Prostate gland (tissue), 2 donors: ENCODE results near the gene TSPAN14. TPM values are rescaled to one million over a fixed set of nuclear protein-coding genes. Genes with fewer than 3 reads are reported as not detected.

Source experiments
- DNase-seq: peaks from one replicate; pipeline ENCODE4 v3.0.0-alpha.2; 2019; ENCODE audit warnings: low spot score
- H3K27ac ChIP-seq, 2 donors: fragments of 200-600 bp; sonication (generic); 2 replicates each; pipeline ENCODE4 v1.5.1; 2017 to 2019
- H3K27me3 ChIP-seq: fragments of 200-600 bp; sonication (generic); replicated peaks from 2 replicates; pipeline ENCODE4 v1.5.1; 2019; ENCODE audit not compliant: insufficient read depth
- H3K36me3 ChIP-seq, 2 donors: fragments of 200-600 bp; sonication (generic); 1 replicate in 1 of 2; 2 replicates in 1 of 2; pipeline versions ENCODE4 v1.5.1 to v1.8.1; 2017 to 2019
- H3K4me1 ChIP-seq: fragments of 200-600 bp; sonication (generic); replicated peaks from 2 replicates; pipeline ENCODE4 v1.5.1; 2019
- H3K4me3 ChIP-seq, 2 donors: fragments of 200-600 bp; sonication (generic); 2 replicates each; pipeline ENCODE4 v1.5.1; 2017 to 2019
- H3K9me3 ChIP-seq: fragments of 200-600 bp; sonication (generic); 2 replicates; pipeline ENCODE4 v1.5.1; 2017
- POLR2A ChIP-seq: fragments of 450-650 bp; IDR thresholded peaks from one replicate; pipeline ENCODE4 v1.6.1; 2016; ENCODE audit warnings: antibody characterized with exemption, mild to moderate bottlenecking
- POLR2AphosphoS5 ChIP-seq: sonication (generic); formaldehyde crosslinking; IDR thresholded peaks from one replicate; pipeline ENCODE4 v1.6.1; 2017; ENCODE audit warnings: antibody characterized with exemption
- WGBS: methylation state at CpG from one replicate; pipeline ENCODE4 v1.1.5; 2018; 5-methylcytosine and 5-hydroxymethylcytosine counted together
- intact Hi-C: fragments of 100-400 bp; cut with DNase I; formaldehyde crosslinking; loops from one replicate; pipeline ENCODE4 v1.14.2; 2022
- total RNA-seq, 2 donors: library from RNA; depleted of rRNA; stranded (reverse); fragments of >200 nt; gene quantifications; one replicate each; pipeline ENCODE4 v1.1.0, GENCODE V29; 2016
- TF ChIP-seq, protein P1 (sequence below), 4 experiments: fragments of 200-600 bp in 2 of 4; fragments of 450-650 bp in 2 of 4; sonication (generic) in 2 of 4; IDR thresholded peaks; 1 replicate in 3 of 4; 2 replicates in 1 of 4; pipeline ENCODE4 v1.5.1; 2016 to 2019; ENCODE audit warnings: antibody characterized with exemption in 4 of 4, mild to moderate bottlenecking in 2 of 4, moderate library complexity in 2 of 4

Gene TSPAN14
- total RNA-seq, 2 donors from 2014 or later, result 69.8 to 103 TPM

DNA sequence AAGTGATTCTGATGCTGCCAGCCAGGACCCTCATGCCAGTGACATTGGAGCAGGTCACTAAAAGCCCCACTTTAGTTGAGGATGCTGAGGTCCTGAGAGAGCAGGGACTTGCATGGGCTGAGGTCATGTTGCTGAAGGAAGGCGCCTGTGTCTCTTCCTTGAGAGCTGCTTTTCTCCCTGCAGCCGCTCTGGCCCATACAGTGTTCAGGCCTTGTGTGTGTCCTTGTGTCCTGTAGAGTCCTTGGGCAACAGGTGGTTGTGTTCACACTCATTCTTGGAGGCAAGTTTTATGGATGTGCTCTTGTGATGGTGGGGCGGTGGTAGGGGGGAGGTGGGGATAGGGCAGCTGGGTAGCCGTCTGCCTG is 33.3 kb downstream of the TSPAN14 start:
- no peak for TF ChIP-seq POLR2AphosphoS5
- no peak for TF ChIP-seq POLR2A
- TF ChIP-seq, protein P1, sequence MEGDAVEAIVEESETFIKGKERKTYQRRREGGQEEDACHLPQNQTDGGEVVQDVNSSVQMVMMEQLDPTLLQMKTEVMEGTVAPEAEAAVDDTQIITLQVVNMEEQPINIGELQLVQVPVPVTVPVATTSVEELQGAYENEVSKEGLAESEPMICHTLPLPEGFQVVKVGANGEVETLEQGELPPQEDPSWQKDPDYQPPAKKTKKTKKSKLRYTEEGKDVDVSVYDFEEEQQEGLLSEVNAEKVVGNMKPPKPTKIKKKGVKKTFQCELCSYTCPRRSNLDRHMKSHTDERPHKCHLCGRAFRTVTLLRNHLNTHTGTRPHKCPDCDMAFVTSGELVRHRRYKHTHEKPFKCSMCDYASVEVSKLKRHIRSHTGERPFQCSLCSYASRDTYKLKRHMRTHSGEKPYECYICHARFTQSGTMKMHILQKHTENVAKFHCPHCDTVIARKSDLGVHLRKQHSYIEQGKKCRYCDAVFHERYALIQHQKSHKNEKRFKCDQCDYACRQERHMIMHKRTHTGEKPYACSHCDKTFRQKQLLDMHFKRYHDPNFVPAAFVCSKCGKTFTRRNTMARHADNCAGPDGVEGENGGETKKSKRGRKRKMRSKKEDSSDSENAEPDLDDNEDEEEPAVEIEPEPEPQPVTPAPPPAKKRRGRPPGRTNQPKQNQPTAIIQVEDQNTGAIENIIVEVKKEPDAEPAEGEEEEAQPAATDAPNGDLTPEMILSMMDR (IDR thresholded peaks at IDR 0.05), result no peak
- no peak overlapping the region for H3K4me3 ChIP-seq
- DNase-seq, result no peak
- peaks cover 0 to 3% of the 10 kb centered on the region in 2 donors for H3K36me3 ChIP-seq
- no peaks in the 10 kb centered on the region for H3K27me3 ChIP-seq
- intact Hi-C loops, result no loop called here
- WGBS, result 83% methylated on average over 4 of the region's 4 CpGs
- no peak overlapping the region for H3K27ac ChIP-seq
- no peaks in the 10 kb centered on the region for H3K9me3 ChIP-seq
- no peaks in the 10 kb centered on the region for H3K4me1 ChIP-seq

DNA sequence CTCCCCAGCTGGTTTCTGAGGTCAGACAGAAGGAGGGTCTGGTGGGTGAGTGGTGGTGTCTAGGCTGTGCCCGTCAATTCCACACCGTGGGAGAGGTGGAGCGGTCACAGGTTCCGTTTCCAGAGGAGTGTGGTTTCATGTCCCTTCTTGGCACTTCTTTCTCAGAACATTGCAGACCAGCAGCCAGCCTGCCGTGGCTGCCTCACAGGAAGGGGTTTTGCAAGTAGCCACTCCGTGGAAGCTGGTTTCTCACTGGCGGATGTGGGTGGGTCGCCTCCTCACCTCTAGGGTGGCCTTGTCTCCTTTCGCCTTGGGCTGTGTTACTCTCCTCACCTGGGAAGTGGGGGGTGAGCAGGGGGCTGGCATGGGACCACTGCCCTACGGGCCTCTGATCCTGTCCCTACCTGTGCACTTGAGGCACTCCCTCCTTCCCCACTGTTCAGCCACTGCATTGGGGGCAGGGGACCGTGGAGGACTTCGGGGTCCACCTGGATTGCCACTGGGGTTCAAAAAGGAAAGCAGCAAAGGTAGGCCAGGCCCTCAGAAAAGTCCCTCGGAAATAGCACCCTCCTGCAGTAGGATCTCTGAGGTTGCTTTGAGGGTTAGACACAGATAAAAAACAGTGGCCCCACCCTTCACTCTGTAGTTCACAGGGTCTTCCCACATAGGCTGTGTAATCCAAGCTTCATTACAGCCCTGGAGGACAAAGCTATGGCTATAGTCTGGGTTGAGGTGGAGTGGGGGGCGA is 33.9 kb downstream of the TSPAN14 start:
- DNase-seq, result no peak
- Histone ChIP-seq H3K9me3 (no peaks in the 10 kb centered on the region), H3K4me1 (no peaks in the 10 kb centered on the region), H3K27ac (no peak overlapping the region), H3K4me3 (no peak overlapping the region), H3K27me3 (no peaks in the 10 kb centered on the region), H3K36me3 (peaks cover 0 to 3% of the 10 kb centered on the region in 2 donors)
- TF ChIP-seq POLR2A (no peak), POLR2AphosphoS5 (no peak)
- TF ChIP-seq, protein P1 (IDR thresholded peaks at IDR 0.05), result no peak
- intact Hi-C loops, result no loop called here
- WGBS, result 75% methylated on average over 14 of the region's 14 CpGs

- no peaks in the 10 kb centered on the region for H3K27me3 ChIP-seq
- no peaks in the 10 kb centered on the region for H3K4me1 ChIP-seq
- no peak for TF ChIP-seq POLR2A
- no peak for TF ChIP-seq POLR2AphosphoS5
- TF ChIP-seq, protein P1 (IDR thresholded peaks at IDR 0.05), result no peak
- peaks cover 0 to 3% of the 10 kb centered on the region in 2 donors for H3K36me3 ChIP-seq
- 62% methylated on average over 6 of the region's 6 CpGs for WGBS
- H3K4me3 ChIP-seq, result no peak overlapping the region
- no peak overlapping the region for H3K27ac ChIP-seq
- intact Hi-C loops, result no loop called here
- H3K9me3 ChIP-seq, result no peaks in the 10 kb centered on the region
- DNase-seq, result no peak
Measured at GRCh38 chr10:80488539-80489066, 34.5 kb downstream of the TSPAN14 start.

DNA sequence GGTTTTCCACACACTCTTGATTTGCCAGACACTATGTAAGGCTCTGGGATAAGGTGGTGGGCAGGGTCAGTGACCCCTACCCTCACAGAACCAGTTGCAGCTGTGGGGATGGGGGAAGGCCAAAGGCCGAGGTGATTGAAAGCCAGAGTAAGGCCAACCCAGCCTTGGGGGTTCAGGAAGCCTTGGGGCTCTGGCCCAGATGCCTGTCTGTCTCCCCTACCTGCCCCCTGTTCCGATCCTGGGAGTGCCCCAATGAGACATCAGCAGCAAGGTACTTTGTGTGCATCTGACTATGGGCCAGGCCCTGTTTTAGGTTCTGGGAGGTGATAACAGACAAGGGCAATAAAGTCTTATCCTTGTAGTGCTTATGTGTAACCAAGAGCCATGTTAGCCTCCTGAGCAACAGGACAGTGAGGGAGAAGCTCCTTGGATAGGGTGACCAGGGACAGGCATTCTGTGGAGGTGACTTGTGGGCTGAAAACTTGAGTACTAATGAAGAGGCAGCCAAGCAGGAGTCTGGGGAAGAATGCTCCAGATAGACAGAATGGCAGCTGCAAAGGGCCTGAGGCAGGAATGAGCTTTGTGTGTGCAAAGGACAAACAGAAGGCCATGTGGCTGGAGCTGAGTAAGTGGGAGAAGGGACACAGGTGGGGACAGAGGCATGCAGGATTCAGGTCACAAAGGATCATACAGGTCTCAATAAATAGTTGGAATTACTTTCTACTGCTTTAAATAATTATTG is 35.4 kb downstream of the TSPAN14 start:
- H3K9me3 ChIP-seq, result no peaks in the 10 kb centered on the region
- H3K4me1 ChIP-seq, result no peaks in the 10 kb centered on the region
- no peak overlapping the region for H3K4me3 ChIP-seq
- TF ChIP-seq POLR2A, result no peak
- TF ChIP-seq, protein P1 (IDR thresholded peaks at IDR 0.05), result no peak
- no peak for TF ChIP-seq POLR2AphosphoS5
- H3K36me3 ChIP-seq, result peaks cover 0 to 3% of the 10 kb centered on the region in 2 donors
- intact Hi-C loops, result no loop called here
- DNase-seq, result no peak
- WGBS, result 100% methylated on average over 2 of the region's 2 CpGs
- H3K27ac ChIP-seq, result no peak overlapping the region
- H3K27me3 ChIP-seq, result no peaks in the 10 kb centered on the region
